ENCODE results near the gene MPDU1. TPM values are rescaled to one million over a fixed set of nuclear protein-coding genes. Genes with fewer than 3 reads are reported as not detected.

Gene MPDU1
- total RNA-seq, 4 donors from 2014 or later = 86.5 to 144 (median 122) TPM

DNA sequence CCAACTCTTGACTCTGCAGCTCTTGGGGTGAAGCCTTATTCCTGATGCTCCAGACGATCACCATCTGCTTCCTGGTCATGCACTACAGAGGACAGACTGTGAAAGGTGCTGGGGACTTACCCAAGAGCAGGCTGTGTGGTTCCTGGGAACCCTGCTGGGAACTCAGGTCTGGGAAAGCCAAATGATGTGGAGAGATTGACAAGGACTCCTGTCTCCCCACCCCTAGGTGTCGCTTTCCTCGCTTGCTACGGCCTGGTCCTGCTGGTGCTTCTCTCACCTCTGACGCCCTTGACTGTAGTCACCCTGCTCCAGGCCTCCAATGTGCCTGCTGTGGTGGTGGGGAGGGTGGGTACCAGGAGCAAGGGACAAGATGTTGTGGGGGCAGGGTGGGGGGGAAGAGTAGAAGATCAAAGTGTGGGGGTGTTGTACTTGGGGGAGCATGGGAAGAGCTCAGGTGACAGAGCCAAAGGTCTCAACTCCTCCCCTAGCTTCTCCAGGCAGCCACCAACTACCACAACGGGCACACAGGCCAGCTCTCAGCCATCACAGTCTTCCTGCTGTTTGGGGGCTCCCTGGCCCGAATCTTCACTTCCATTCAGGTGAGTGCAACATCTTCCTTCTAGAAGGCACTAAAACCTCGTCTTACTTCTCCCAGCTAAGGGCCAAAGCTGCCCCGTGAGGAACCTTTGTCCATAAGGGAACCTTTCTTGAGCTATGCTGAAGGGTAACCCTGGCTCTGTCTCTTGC is 3.2 kb downstream of the MPDU1 start:
- ATAC-seq (ENCODE audit: low FRiP score) (no peak), DNase-seq (ENCODE audit: low spot score) (no peak)
- no peak for TF ChIP-seq CTCF (IDR thresholded peaks at IDR 0.05)

- TF ChIP-seq CTCF (IDR thresholded peaks at IDR 0.05) = no peak
- no peak for ATAC-seq (ENCODE audit: low FRiP score)
- no peak for DNase-seq (ENCODE audit: low spot score)
These were observed 3.9 kb downstream of the MPDU1 start for GRCh38 chr17:7587420-7588151.

DNA sequence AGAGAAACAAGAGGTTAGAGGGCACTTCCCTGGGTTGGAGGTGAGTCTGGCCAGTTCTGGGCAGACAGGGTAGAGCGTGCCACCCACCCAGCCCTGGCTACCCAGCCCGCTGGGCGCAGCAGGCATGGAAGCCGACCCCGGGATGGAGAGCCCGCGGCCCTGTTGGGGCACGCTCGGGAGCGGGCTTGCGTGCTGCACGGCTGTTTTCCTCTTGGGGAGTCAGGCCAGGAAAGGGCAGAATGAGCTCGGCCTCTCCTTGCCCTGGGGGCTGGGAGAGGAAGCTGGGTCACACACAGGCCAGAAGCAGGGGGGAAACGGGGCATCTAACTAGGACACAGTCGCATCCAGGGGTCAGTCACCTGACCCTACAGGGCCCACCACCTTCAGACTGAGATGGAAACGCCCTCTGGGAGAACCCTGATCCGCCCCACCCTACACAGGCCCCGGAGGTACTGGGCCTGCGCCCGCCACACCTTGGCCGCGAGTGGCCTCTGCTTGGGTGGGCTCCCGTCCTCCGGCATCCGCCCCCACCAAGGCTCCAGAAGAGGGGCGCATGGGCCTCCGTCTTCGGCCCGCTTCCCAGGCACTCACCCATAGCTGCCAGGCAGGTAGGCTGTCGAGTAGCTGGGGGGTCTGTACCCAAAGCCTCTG is 5.0 kb downstream of the MPDU1 start:
- no peak for ATAC-seq (ENCODE audit: low FRiP score)
- no peak for DNase-seq (ENCODE audit: low spot score)
- no peak for TF ChIP-seq CTCF (IDR thresholded peaks at IDR 0.05)

GRCh38 chr17:7589204-7589868 is 5.7 kb downstream of the MPDU1 start:
- peak in 2 of 3 donors; percentile 33 to 47 for TF ChIP-seq CTCF (IDR thresholded peaks at IDR 0.05)
- ATAC-seq (ENCODE audit: low FRiP score) = peak; percentile 70
- DNase-seq (ENCODE audit: low spot score) = peak; percentile 64

DNA sequence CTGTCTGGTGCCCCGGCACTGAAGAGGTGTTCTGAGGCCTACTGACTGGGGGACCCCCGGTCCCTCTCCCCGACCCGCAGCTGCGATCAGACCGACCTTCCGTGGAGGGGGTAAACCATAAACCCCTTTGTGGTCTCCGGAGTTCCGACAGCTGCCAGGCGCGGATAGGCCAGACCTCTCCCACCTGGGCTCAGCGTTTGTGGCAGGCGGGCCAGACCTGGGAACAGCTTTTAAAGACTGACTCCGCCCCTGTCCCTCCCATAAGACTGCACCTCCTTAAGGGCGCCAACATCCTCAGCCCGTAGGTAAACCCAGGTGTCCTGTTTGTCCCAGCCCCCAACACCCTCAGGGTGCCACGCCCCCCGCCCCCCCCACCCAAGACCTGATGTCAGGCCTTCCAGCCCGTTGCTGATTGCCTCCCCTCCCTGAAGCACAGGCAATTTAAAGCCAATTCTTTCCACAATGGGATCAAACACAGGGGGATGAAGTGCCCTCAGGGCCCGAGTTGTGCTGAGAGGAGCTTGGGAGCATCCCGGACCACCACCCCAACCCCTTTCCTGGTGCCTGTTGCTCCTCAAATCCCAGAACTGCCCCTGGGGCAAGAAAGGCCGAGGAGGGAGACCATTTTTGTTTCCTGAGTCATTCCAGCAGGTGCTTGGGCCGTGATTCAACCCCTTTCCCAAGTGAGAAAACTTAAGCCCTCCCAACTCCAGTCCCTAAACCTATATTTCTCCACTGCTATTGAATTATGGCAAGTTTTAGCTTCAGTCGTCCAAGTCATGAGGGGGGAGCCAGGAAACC is 6.4 kb downstream of the MPDU1 start, which contains the start of gene SOX15:
TSS of gene SOX15 (minus strand) at position 204 of the 801 bp plus-strand sequence. CDS start 418 bp downstream, outside the sequence.
- ATAC-seq (ENCODE audit: low FRiP score) = no peak

More for the DNA sequence above, 6.4 kb downstream of the MPDU1 start, which contains the start of gene SOX15:
- TF ChIP-seq CTCF (IDR thresholded peaks at IDR 0.05) = no peak
- no peak for DNase-seq (ENCODE audit: low spot score)
